LoVo (cell line): Measurements from ENCODE around the gene PPP6R3.
A peak's percentile ranks its signal among the peaks of the same experiment; 100 is the strongest.
"Not testable (repeated sequence)": the region's sequence is repeated elsewhere in the genome, so short reads cannot be mapped to it uniquely, and the experiment has no call there.

ENCODE experiments used
- DNase-seq: peaks from one replicate; pipeline ENCODE4 v3.0.0-alpha.2; 2016; ENCODE audit warnings: low spot score

PPP6R3 gene

GRCh38 chr11:68436162-68436888 is 24.2 kb upstream of the PPP6R3 start:
- DNase-seq = no peak

GRCh38 chr11:68436985-68437926 is 23.3 kb upstream of the PPP6R3 start:
- no peak for DNase-seq

GRCh38 chr11:68437927-68438657 is 22.5 kb upstream of the PPP6R3 start:
- no peak for DNase-seq

GRCh38 chr11:68438658-68439259 is 21.8 kb upstream of the PPP6R3 start:
- no peak for DNase-seq

GRCh38 chr11:68439355-68440065 is 21.0 kb upstream of the PPP6R3 start:
- DNase-seq = no peak

- no peak for DNase-seq
Measured at GRCh38 chr11:68440224-68440623, 20.3 kb upstream of the PPP6R3 start.

GRCh38 chr11:68441466-68442230 is 18.9 kb upstream of the PPP6R3 start:
- DNase-seq = no peak

GRCh38 chr11:68442433-68442832 is 18.1 kb upstream of the PPP6R3 start:
- DNase-seq = no peak

GRCh38 chr11:68444566-68444965 is 16.0 kb upstream of the PPP6R3 start:
- no peak for DNase-seq

GRCh38 chr11:68445531-68446035 is 15.0 kb upstream of the PPP6R3 start:
- no peak for DNase-seq

GRCh38 chr11:68446046-68446725 is 14.4 kb upstream of the PPP6R3 start:
- DNase-seq = no peak

GRCh38 chr11:68447015-68447801 is 13.3 kb upstream of the PPP6R3 start:
- DNase-seq = peak; percentile 43

GRCh38 chr11:68447914-68448313 is 12.6 kb upstream of the PPP6R3 start:
- DNase-seq = not testable (repeated sequence)

- no peak for DNase-seq
Measured at GRCh38 chr11:68448604-68449011, 11.9 kb upstream of the PPP6R3 start.

- DNase-seq = no peak
Measured at GRCh38 chr11:68449951-68450350, 10.6 kb upstream of the PPP6R3 start.

GRCh38 chr11:68450711-68451110 is 9.8 kb upstream of the PPP6R3 start:
- no peak for DNase-seq

- DNase-seq = no peak
Measured at GRCh38 chr11:68454767-68455166, 5.8 kb upstream of the PPP6R3 start.

- no peak for DNase-seq
Measured at GRCh38 chr11:68455485-68455884, 5.1 kb upstream of the PPP6R3 start.
